Measurements from ENCODE around the gene STXBP6.

- TF ChIP-seq CTCF (IDR thresholded peaks at IDR 0.05; ENCODE audit: insufficient read depth, low read length) (no peak), GABPA (IDR thresholded peaks at IDR 0.05; ENCODE audit: low read depth) (no peak), POLR2AphosphoS5 (IDR thresholded peaks at IDR 0.05; ENCODE audit: low read depth) (no peak), REST (IDR thresholded peaks at IDR 0.05; ENCODE audit: insufficient replicate concordance, low read depth) (no peak), SPI1 (IDR thresholded peaks at IDR 0.05; ENCODE audit: borderline replicate concordance, low read depth) (no peak)
These were observed 240.8 kb downstream of the STXBP6 start for GRCh38 chr14:24809135-24809534.
